Vagina (tissue), 2 donors: Measurements from ENCODE around the gene NBPF20.
"Not testable (repeated sequence)": the region's sequence is repeated elsewhere in the genome, so short reads cannot be mapped to it uniquely, and the experiment has no call there.

Source experiments
- POLR2AphosphoS5 ChIP-seq, 2 donors: sonication (generic); formaldehyde crosslinking; IDR thresholded peaks; one replicate each; pipeline ENCODE4 v1.9.0; 2017; ENCODE audit warnings: antibody characterized with exemption in 2 of 2, mild to moderate bottlenecking in 2 of 2, low read depth in 1 of 2; ENCODE audit not compliant: insufficient read depth in 1 of 2
- TF ChIP-seq, protein P1 (sequence below), 3 experiments: fragments of 450-650 bp in 2 of 3; fragments of 200-600 bp in 1 of 3; sonication (generic) in 1 of 3; IDR thresholded peaks; one replicate each; pipeline ENCODE4 v1.5.1; 2017 to 2019; ENCODE audit warnings: antibody characterized with exemption in 3 of 3, mild to moderate bottlenecking in 2 of 3, moderate library complexity in 2 of 3

DNA sequence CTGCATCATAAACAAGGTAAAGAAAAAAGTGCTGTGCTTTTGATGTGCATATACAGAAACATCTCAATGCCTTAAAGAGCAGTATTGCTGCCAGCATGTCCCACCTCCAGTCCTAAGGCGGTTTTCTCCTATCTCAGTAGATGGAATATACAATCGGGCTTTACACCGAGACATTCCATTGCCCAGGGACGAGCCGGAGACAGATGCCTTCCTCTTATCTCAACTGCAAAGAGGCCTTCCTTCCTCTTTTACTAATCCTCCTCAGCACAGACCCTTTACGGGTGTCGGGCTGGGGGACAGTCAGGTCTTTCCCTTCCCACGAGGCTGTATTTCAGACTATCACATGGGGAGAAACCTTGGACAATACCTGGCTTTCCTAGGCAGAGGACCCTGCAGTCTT, 10.3 kb downstream of the NBPF20 start:
- TF ChIP-seq, protein P1, sequence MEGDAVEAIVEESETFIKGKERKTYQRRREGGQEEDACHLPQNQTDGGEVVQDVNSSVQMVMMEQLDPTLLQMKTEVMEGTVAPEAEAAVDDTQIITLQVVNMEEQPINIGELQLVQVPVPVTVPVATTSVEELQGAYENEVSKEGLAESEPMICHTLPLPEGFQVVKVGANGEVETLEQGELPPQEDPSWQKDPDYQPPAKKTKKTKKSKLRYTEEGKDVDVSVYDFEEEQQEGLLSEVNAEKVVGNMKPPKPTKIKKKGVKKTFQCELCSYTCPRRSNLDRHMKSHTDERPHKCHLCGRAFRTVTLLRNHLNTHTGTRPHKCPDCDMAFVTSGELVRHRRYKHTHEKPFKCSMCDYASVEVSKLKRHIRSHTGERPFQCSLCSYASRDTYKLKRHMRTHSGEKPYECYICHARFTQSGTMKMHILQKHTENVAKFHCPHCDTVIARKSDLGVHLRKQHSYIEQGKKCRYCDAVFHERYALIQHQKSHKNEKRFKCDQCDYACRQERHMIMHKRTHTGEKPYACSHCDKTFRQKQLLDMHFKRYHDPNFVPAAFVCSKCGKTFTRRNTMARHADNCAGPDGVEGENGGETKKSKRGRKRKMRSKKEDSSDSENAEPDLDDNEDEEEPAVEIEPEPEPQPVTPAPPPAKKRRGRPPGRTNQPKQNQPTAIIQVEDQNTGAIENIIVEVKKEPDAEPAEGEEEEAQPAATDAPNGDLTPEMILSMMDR (IDR thresholded peaks at IDR 0.05) = not testable (repeated sequence)
- not testable (repeated sequence) for TF ChIP-seq POLR2AphosphoS5 (IDR thresholded peaks at IDR 0.05; ENCODE audit: insufficient read depth in 1 of 2, low read depth in 1 of 2)
